ENCODE measurements around the gene COG3.

The COG3 gene

DNA sequence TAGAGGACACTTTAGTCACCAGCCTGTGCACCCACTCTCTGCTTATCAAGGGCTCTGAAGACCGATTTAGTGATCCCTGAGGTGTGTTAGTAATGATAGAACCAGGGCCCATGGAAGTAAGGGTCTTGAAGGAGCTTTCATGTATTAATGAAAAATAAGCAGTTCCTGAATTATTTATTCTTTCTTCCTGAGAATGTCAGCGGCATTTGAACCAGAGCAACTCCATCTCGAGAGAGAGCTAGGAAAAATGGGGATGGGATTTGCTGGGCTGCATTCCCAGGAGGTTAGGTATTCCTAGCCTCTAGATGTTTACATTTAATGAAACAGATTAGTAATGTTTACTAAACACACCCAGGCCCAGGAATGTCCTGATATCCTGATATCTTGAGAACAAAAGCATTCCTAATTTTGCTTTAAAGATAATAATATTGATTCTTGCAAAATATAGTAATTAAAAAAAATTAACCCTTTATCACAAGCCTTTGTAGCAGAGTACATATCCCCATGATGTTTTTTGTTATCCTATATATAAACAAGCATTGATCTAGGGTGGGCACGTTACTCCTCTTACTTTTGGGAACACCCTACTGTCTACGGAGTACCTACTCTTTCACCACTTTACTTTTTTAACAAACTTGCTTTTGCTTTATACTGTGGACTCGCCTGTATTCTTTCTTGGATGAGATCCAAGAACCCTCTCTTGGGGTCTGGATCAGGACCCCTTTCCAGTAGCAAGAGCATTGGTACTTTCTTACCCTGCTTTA, 63.1 kb downstream of the COG3 start:
- no peak for TF ChIP-seq CTCF (IDR thresholded peaks at IDR 0.05; ENCODE audit: unreplicated experiment in 3 of 3)
- no peaks in the 10 kb centered on the region for H3K27me3 Mint-ChIP-seq (ENCODE audit: low read depth)
- no peak overlapping the region for H3K4me3 Mint-ChIP-seq
- no peak overlapping the region for H3K27ac Mint-ChIP-seq
- no peaks in the 10 kb centered on the region for H3K9me3 Mint-ChIP-seq
- H3K36me3 Mint-ChIP-seq (ENCODE audit: low read depth): peaks cover 62% of the 10 kb centered on the region
- no peaks in the 10 kb centered on the region for H3K4me1 Mint-ChIP-seq

GRCh38 chr13:45529758-45530157, 65.0 kb downstream of the COG3 start:
- H3K9me3 Mint-ChIP-seq: no peaks in the 10 kb centered on the region
- peaks cover 69% of the 10 kb centered on the region for H3K36me3 Mint-ChIP-seq (ENCODE audit: low read depth)
- no peak for TF ChIP-seq CTCF (IDR thresholded peaks at IDR 0.05; ENCODE audit: unreplicated experiment in 3 of 3)
- no peaks in the 10 kb centered on the region for H3K4me1 Mint-ChIP-seq
- no peak overlapping the region for H3K27ac Mint-ChIP-seq
- H3K4me3 Mint-ChIP-seq: no peak overlapping the region
- no peaks in the 10 kb centered on the region for H3K27me3 Mint-ChIP-seq (ENCODE audit: low read depth)

DNA sequence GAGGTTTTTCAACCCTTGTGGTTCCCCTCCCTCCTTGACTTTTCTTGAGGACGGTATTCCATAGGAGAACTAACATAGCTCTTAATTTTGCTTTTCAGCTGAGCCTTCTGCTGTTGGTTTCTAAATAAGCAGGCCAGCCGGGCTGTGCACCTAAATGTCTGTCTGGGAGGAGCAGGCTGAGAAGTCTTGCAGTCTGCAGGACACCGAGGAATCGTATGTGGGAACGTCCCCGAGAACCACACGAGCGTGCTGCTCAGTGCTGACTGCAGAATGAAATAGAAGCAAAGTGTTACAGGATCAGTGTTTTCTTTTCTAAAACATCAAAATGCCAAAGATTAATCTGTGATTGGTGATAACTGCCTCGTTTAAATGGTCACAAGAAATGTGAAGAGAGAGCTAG, 69.9 kb downstream of the COG3 start:
- H3K9me3 Mint-ChIP-seq: no peaks in the 10 kb centered on the region
- H3K27ac Mint-ChIP-seq: no peak overlapping the region
- H3K27me3 Mint-ChIP-seq (ENCODE audit: low read depth): no peaks in the 10 kb centered on the region
- peaks cover 61% of the 10 kb centered on the region for H3K36me3 Mint-ChIP-seq (ENCODE audit: low read depth)
- H3K4me3 Mint-ChIP-seq: no peak overlapping the region
- no peaks in the 10 kb centered on the region for H3K4me1 Mint-ChIP-seq
- TF ChIP-seq CTCF (IDR thresholded peaks at IDR 0.05; ENCODE audit: unreplicated experiment in 3 of 3): no peak

DNA sequence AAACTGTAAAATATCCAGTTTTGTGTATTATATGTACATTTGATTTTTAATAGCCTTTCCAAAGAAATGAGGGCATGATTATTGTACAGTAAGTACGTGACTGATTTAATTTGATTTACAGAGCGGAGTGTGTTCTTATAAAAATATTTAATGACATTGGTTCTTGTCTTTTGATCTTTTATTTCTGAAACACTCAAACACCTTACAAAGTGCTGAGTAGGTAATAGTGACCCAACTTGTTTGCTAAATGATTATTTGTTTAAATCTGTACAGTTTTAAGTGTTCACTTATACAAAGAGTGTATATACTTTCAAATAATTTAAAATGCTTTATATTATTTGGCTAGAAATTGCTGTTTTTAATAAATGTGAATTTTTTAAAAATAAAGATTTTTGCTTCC, 71.5 kb downstream of the COG3 start:
- TF ChIP-seq CTCF (IDR thresholded peaks at IDR 0.05; ENCODE audit: unreplicated experiment in 3 of 3): no peak
- Mint-ChIP-seq H3K4me3 (no peak overlapping the region), H3K27ac (no peak overlapping the region), H3K27me3 (ENCODE audit: low read depth) (no peaks in the 10 kb centered on the region), H3K9me3 (no peaks in the 10 kb centered on the region), H3K36me3 (ENCODE audit: low read depth) (peaks cover 48% of the 10 kb centered on the region), H3K4me1 (no peaks in the 10 kb centered on the region)

DNA sequence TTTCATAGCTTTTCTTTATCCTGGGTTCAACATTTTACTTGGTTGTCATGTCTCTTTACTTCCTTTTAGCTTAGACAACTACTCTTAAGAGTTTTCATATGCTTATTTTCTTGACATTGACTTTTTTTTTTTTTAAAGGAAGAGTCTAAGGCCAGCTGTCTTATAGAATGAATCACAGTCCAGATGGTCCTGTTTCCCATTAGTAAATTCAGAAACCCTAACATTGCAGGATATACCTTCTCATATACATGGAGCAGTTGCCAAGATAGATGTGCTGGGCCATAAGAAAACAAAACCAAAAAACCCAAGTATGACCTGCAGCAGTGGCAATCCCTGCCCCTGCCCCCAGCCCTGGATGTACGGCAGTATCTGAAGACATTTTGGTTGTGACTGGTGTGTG, 72.8 kb downstream of the COG3 start:
- Mint-ChIP-seq H3K4me1 (no peaks in the 10 kb centered on the region), H3K9me3 (no peaks in the 10 kb centered on the region), H3K27me3 (ENCODE audit: low read depth) (no peaks in the 10 kb centered on the region), H3K36me3 (ENCODE audit: low read depth) (peaks cover 38% of the 10 kb centered on the region), H3K27ac (no peak overlapping the region), H3K4me3 (no peak overlapping the region)
- TF ChIP-seq CTCF (IDR thresholded peaks at IDR 0.05; ENCODE audit: unreplicated experiment in 3 of 3): no peak

- H3K4me3 Mint-ChIP-seq: no peak overlapping the region
- H3K9me3 Mint-ChIP-seq: no peaks in the 10 kb centered on the region
- H3K36me3 Mint-ChIP-seq (ENCODE audit: low read depth): peaks cover 29% of the 10 kb centered on the region
- no peak for TF ChIP-seq CTCF (IDR thresholded peaks at IDR 0.05; ENCODE audit: unreplicated experiment in 3 of 3)
- no peaks in the 10 kb centered on the region for H3K4me1 Mint-ChIP-seq
- H3K27me3 Mint-ChIP-seq (ENCODE audit: low read depth): peaks cover under 1% of the 10 kb centered on the region
- H3K27ac Mint-ChIP-seq: no peak overlapping the region
Observed at GRCh38 chr13:45538382-45538781, 73.6 kb downstream of the COG3 start.
